HEK293 (cell line): Measurements from ENCODE around the gene ZNF280D.

ENCODE experiments used
- CTCF ChIA-PET: fragments of 350-600 bp; formaldehyde crosslinking; extraction: SDS; loops from one replicate; lab custom pipeline; 2021; ENCODE audit warnings: antibody characterized with exemption; lab: Yijun Ruan, JAX
- POLR2A ChIA-PET: fragments of 300-600 bp; formaldehyde crosslinking; extraction: SDS; loops from one replicate; lab custom pipeline; 2020; ENCODE audit warnings: antibody characterized with exemption, inconsistent platforms; lab: Yijun Ruan, JAX
- H3K27ac ChIP-seq: fragments of 200-500 bp; sonication (Bioruptor generic); 2 replicates; pipeline ENCODE4 v1.5.1; 2014; ENCODE audit warnings: low read depth, low read length, control low read depth, inconsistent platforms; ENCODE audit errors: extremely low read depth
- H3K36me3 ChIP-seq, 2 experiments: fragments of 200-500 bp in 1 of 2; sonication (Bioruptor generic) in 1 of 2; 1 replicate in 1 of 2; 2 replicates in 1 of 2; pipeline ENCODE4 v1.5.1; 2014 to 2017; ENCODE audit warnings: inconsistent platforms in 2 of 2, low read length in 2 of 2; ENCODE audit not compliant: control insufficient read depth in 2 of 2, insufficient read depth in 1 of 2
- H3K4me1 ChIP-seq: fragments of 200-500 bp; sonication (Bioruptor generic); 2 replicates; pipeline ENCODE4 v1.5.1; 2014; ENCODE audit warnings: mild to moderate bottlenecking, low read length, inconsistent platforms; ENCODE audit not compliant: control insufficient read depth, insufficient read depth
- H3K4me3 ChIP-seq: 2 replicates; pipeline ENCODE4 v1.5.1; 2011; ENCODE audit warnings: low read depth, mild to moderate bottlenecking, control low read depth, low read length, moderate library complexity
- H3K9me3 ChIP-seq: fragments of 200-500 bp; sonication (Bioruptor generic); 2 replicates; pipeline ENCODE4 v1.5.1; 2014; ENCODE audit warnings: low read depth, low read length, inconsistent platforms; ENCODE audit not compliant: control insufficient read depth, insufficient read depth
- CTCF ChIP-seq: fragments of 450-650 bp; formaldehyde crosslinking; IDR thresholded peaks from 2 replicates; pipeline ENCODE4 v1.5.1; 2016; ENCODE audit warnings: missing biosample characterization, missing genetic modification characterization
- FEZF1 ChIP-seq: fragments of 450-650 bp; formaldehyde crosslinking; IDR thresholded peaks from 2 replicates; pipeline ENCODE4 v1.5.1; 2016; ENCODE audit warnings: missing biosample characterization, missing genetic modification characterization
- GLI2 ChIP-seq: fragments of 450-650 bp; formaldehyde crosslinking; IDR thresholded peaks from 2 replicates; pipeline ENCODE4; 2017; ENCODE audit warnings: missing biosample characterization, missing genetic modification characterization, low read depth, borderline replicate concordance
- IKZF3 ChIP-seq: fragments of 450-650 bp; IDR thresholded peaks from 2 replicates; pipeline ENCODE4 v1.5.0; 2018; ENCODE audit warnings: missing biosample characterization, mild to moderate bottlenecking, missing genetic modification characterization, moderate library complexity
- KLF10 ChIP-seq: fragments of 450-650 bp; IDR thresholded peaks from 2 replicates; pipeline ENCODE4 v1.5.1; 2018; ENCODE audit warnings: missing biosample characterization, mild to moderate bottlenecking, missing genetic modification characterization
- PRDM10 ChIP-seq: fragments of 450-650 bp; formaldehyde crosslinking; IDR thresholded peaks from 2 replicates; pipeline ENCODE4 v1.5.1; 2016; ENCODE audit warnings: missing biosample characterization, missing genetic modification characterization
- ZBTB17 ChIP-seq: fragments of 450-650 bp; formaldehyde crosslinking; IDR thresholded peaks from 2 replicates; pipeline ENCODE4 v1.5.1; 2016; ENCODE audit warnings: missing biosample characterization, missing genetic modification characterization
- ZBTB48 ChIP-seq: fragments of 450-650 bp; formaldehyde crosslinking; IDR thresholded peaks from 2 replicates; pipeline ENCODE4 v1.5.1; 2016; ENCODE audit warnings: missing biosample characterization, missing genetic modification characterization
- ZBTB8A ChIP-seq: fragments of 450-650 bp; formaldehyde crosslinking; IDR thresholded peaks from 2 replicates; pipeline ENCODE4 v1.5.1; 2016; ENCODE audit warnings: missing biosample characterization, missing genetic modification characterization
- ZEB2 ChIP-seq: fragments of 450-650 bp; formaldehyde crosslinking; IDR thresholded peaks from 2 replicates; pipeline ENCODE4 v1.5.1; 2016; ENCODE audit warnings: missing biosample characterization, missing genetic modification characterization
- ZFP37 ChIP-seq: fragments of 450-650 bp; formaldehyde crosslinking; IDR thresholded peaks from 2 replicates; pipeline ENCODE4 v1.5.1; 2016; ENCODE audit warnings: missing biosample characterization, missing genetic modification characterization
- ZNF133 ChIP-seq: fragments of 450-650 bp; formaldehyde crosslinking; IDR thresholded peaks from 2 replicates; pipeline ENCODE4 v1.5.1; 2016; ENCODE audit warnings: missing biosample characterization, missing genetic modification characterization
- ZNF311 ChIP-seq: fragments of 450-650 bp; formaldehyde crosslinking; IDR thresholded peaks from 2 replicates; pipeline ENCODE4 v1.5.1; 2017; ENCODE audit warnings: missing biosample characterization, missing genetic modification characterization, borderline replicate concordance
- ZNF423 ChIP-seq: fragments of 450-650 bp; formaldehyde crosslinking; IDR thresholded peaks from 2 replicates; pipeline ENCODE4 v1.5.1; 2016; ENCODE audit warnings: missing biosample characterization, missing genetic modification characterization
- ZNF433 ChIP-seq: fragments of 450-650 bp; formaldehyde crosslinking; IDR thresholded peaks from 2 replicates; pipeline ENCODE4 v1.5.1; 2016; ENCODE audit warnings: missing biosample characterization, missing genetic modification characterization, low read depth
- ZNF510 ChIP-seq: fragments of 450-650 bp; formaldehyde crosslinking; IDR thresholded peaks from 2 replicates; pipeline ENCODE4 v1.5.1; 2018; ENCODE audit warnings: mild to moderate bottlenecking, missing genetic modification characterization, missing biosample characterization; ENCODE audit not compliant: insufficient replicate concordance
- ZNF561 ChIP-seq: fragments of 450-650 bp; IDR thresholded peaks from 2 replicates; pipeline ENCODE4 v1.5.1; 2018; ENCODE audit warnings: missing biosample characterization, missing genetic modification characterization, borderline replicate concordance
- TF ChIP-seq, protein P1 (sequence below): fragments of 450-650 bp; formaldehyde crosslinking; IDR thresholded peaks from 2 replicates; pipeline ENCODE4 v1.5.1; 2016; ENCODE audit warnings: missing biosample characterization, missing genetic modification characterization
- TF ChIP-seq, protein P2 (sequence below): fragments of 450-650 bp; formaldehyde crosslinking; IDR thresholded peaks from 2 replicates; pipeline ENCODE4 v1.5.1; 2017; ENCODE audit warnings: missing biosample characterization, missing genetic modification characterization
- TF ChIP-seq, protein P3 (sequence below): fragments of 450-650 bp; formaldehyde crosslinking; IDR thresholded peaks from 2 replicates; pipeline ENCODE4 v1.5.1; 2017; ENCODE audit warnings: missing biosample characterization, missing genetic modification characterization
- TF ChIP-seq, protein P4 (sequence below): fragments of 450-650 bp; formaldehyde crosslinking; optimal IDR thresholded peaks from 2 replicates; pipeline ENCODE3; 2016; ENCODE audit warnings: missing biosample characterization, mild to moderate bottlenecking, missing genetic modification characterization

Gene ZNF280D

DNA sequence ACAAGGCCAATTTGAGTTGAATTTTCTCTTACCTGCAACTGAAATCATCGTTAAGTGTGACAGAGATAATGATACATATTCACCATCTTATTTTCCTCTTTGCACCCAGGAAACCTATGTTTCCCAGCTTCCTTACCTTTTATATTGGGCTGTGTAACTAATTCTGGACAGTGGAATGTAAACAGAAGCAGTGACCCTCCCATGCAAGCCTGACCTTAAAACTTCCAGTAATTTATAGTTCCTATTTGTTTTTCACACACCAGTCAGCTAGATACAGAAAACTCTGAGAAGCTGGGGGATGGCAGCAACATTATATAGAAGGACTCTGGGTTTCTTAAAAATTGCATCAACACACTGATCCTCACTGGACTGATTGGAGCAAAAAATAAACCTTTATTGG is 4.5 kb upstream of the ZNF280D start:
- no peak overlapping the region for H3K4me3 ChIP-seq
- peaks cover 5% of the 10 kb centered on the region for H3K4me1 ChIP-seq
- H3K36me3 ChIP-seq = no peaks in the 10 kb centered on the region
- TF ChIP-seq ZNF133 = no peak
- no peak for TF ChIP-seq KLF10 (tag by site-specific recombination)
- TF ChIP-seq ZFP37 (tag by site-specific recombination) = no peak
- TF ChIP-seq ZNF311 = no peak
- TF ChIP-seq, protein P1, sequence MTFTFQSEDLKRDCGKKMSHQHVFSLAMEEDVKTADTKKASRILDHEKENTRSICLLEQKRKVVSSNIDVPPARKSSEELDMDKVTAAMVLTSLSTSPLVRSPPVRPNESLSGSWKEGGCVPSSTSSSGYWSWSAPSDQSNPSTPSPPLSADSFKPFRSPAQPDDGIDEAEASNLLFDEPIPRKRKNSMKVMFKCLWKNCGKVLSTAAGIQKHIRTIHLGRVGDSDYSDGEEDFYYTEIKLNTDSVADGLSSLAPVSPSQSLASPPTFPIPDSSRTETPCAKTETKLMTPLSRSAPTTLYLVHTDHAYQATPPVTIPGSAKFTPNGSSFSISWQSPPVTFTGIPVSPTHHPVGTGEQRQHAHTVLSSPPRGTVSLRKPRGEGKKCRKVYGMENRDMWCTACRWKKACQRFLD (tag by site-specific recombination) = no peak
- TF ChIP-seq IKZF3 (tag by site-specific recombination) = no peak
- no peak for TF ChIP-seq ZEB2 (tag by site-specific recombination)
- no peak for TF ChIP-seq ZNF510
- TF ChIP-seq, protein P2, sequence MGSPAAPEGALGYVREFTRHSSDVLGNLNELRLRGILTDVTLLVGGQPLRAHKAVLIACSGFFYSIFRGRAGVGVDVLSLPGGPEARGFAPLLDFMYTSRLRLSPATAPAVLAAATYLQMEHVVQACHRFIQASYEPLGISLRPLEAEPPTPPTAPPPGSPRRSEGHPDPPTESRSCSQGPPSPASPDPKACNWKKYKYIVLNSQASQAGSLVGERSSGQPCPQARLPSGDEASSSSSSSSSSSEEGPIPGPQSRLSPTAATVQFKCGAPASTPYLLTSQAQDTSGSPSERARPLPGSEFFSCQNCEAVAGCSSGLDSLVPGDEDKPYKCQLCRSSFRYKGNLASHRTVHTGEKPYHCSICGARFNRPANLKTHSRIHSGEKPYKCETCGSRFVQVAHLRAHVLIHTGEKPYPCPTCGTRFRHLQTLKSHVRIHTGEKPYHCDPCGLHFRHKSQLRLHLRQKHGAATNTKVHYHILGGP (tag by site-specific recombination) = no peak
- no peak for TF ChIP-seq ZBTB17 (tag by site-specific recombination)
- TF ChIP-seq CTCF (tag by site-specific recombination) = no peak
- no peak for TF ChIP-seq ZBTB48 (tag by site-specific recombination)
- CTCF ChIA-PET = no interaction called here
- H3K27ac ChIP-seq = no peak overlapping the region; the same call in 1 of the 2 replicates
- POLR2A ChIA-PET = no interaction called here
- no peaks in the 10 kb centered on the region for H3K9me3 ChIP-seq

DNA sequence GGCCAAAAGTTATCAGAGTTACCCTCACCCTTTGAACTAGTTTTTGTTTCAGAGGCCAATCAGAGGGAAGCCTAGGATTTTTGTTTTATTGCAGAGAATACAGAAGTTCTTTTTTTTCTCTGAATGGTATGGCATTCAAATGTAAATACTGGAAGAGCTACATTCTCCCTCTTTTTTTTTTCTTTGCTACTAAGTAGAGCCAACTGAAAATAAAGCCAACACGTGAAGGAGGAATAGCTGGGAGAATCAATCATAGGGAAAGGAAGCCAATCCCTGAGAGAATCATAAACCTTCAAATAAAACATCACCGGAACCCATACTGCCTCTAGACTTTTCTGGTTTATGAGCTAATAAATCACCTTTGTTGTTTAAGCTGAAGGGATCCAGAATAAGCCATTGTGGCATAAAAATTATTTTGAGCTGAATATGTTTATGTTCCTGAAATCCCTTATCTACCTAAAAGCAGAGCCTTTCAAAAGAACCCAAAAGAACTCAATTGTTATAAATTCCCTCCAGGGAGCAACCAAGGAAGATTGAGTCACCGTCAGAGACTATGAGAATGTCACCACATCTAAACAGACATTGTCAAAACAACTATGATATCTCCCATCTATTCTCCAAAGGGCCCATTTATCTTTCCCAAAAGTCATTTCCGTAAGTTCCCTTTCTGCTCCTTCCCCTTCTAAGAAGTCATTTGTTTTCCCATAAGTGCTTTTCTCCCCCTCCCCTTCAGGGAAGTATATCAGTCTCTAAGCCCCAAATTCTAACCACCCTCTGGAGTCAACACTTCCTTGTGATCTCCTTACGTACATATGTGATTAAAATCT is 3.8 kb upstream of the ZNF280D start:
- ChIA-PET CTCF (no interaction called here), POLR2A (no interaction called here)
- Histone ChIP-seq H3K4me1 (peaks cover 5% of the 10 kb centered on the region), H3K4me3 (no peak overlapping the region), H3K36me3 (no peaks in the 10 kb centered on the region), H3K27ac (no peak overlapping the region; the same call in 1 of the 2 replicates), H3K9me3 (no peaks in the 10 kb centered on the region)
- TF ChIP-seq ZNF433 (no peak), ZBTB8A (tag by site-specific recombination) (no peak), PRDM10 (tag by site-specific recombination) (peak; percentile 80), ZNF561 (tag by site-specific recombination) (peak; percentile 98), GLI2 (tag by site-specific recombination) (no peak), ZNF423 (tag by site-specific recombination) (no peak), FEZF1 (tag by site-specific recombination) (peak; percentile 45)
- TF ChIP-seq, protein P2 (tag by site-specific recombination) = 0 out of 2 replicates have a peak, but pooled peaks have one; percentile 5
- TF ChIP-seq, protein P3, sequence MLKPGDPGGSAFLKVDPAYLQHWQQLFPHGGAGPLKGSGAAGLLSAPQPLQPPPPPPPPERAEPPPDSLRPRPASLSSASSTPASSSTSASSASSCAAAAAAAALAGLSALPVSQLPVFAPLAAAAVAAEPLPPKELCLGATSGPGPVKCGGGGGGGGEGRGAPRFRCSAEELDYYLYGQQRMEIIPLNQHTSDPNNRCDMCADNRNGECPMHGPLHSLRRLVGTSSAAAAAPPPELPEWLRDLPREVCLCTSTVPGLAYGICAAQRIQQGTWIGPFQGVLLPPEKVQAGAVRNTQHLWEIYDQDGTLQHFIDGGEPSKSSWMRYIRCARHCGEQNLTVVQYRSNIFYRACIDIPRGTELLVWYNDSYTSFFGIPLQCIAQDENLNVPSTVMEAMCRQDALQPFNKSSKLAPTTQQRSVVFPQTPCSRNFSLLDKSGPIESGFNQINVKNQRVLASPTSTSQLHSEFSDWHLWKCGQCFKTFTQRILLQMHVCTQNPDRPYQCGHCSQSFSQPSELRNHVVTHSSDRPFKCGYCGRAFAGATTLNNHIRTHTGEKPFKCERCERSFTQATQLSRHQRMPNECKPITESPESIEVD (tag by site-specific recombination) = peak; percentile 66
- TF ChIP-seq, protein P4, sequence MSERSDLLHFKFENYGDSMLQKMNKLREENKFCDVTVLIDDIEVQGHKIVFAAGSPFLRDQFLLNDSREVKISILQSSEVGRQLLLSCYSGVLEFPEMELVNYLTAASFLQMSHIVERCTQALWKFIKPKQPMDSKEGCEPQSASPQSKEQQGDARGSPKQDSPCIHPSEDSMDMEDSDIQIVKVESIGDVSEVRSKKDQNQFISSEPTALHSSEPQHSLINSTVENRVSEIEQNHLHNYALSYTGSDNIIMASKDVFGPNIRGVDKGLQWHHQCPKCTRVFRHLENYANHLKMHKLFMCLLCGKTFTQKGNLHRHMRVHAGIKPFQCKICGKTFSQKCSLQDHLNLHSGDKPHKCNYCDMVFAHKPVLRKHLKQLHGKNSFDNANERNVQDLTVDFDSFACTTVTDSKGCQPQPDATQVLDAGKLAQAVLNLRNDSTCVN (tag by site-specific recombination) = no peak
